Activated CD8-positive, alpha-beta memory T cell treated with anti-CD3 and anti-CD28 coated beads, Interleukin-2, amount 50 U/mL, for 1 hour (primary cell): Measurements from ENCODE around the gene MRPL36.
"Not testable (repeated sequence)": the region's sequence is repeated elsewhere in the genome, so short reads cannot be mapped to it uniquely, and the experiment has no call there.

ENCODE experiments used
- DNase-seq: peaks from one replicate; pipeline ENCODE4 v3.0.0-alpha.2; 2020; ENCODE audit errors: extremely low read depth

Gene MRPL36

GRCh38 chr5:1815071-1815786 is 15.6 kb upstream of the MRPL36 start:
- DNase-seq: no peak

- no peak for DNase-seq
Measured at GRCh38 chr5:1814183-1815020, 14.8 kb upstream of the MRPL36 start.

GRCh38 chr5:1810581-1811101 is 11.0 kb upstream of the MRPL36 start:
- DNase-seq: no peak

DNA sequence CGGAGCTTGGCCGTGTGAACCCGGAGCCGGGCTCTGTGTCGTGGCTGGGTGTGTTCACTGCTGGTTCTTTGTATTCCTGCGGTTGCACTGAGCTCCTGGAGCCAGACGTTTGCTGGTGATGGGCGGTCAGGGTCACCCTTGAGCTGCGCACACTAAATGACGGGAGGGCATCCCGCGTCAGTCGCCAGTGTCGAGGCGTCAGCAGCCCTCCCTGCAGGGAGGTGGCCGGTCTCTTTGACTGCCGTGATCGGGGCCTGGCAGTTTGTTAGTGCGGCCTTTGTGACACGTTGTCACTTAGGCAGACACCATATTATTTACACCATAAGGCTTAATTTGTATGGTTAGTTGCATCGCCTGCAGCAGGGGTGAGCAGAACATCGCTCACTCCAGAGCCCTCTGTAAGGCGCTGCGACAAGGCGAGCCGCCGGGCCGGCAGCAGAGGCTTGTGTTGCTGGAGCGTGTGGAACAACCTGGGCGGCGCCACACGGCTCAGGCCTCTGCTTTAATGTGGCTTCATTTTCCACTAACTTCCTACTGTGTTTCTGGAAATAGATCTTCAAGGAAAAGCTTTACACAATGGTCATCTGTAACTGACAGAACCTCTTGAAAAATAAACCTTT is 9.9 kb upstream of the MRPL36 start:
- DNase-seq: no peak

GRCh38 chr5:1808439-1808838 is 8.8 kb upstream of the MRPL36 start:
- no peak for DNase-seq

- no peak for DNase-seq
Measured at GRCh38 chr5:1807451-1808185, 8.0 kb upstream of the MRPL36 start.

DNA sequence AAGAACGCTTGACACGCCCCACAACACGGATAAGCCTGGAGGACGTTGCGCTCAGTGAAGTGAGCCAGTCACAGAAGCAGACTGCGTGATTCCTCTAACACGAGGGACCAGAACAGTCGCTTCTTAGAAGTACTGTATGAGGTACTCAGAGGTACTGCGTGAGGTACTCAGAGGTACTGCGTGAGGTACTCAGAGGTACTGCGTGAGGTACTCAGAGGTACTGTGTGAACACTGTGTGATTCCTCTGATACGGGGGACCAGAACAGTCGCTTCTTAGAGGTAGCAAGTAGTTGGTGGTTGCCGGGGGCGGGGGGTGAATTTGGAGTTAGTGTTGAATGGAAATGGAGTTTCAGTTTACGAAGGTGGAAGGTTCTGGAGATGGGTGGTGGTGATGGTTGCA is 7.3 kb upstream of the MRPL36 start:
- no peak for DNase-seq

GRCh38 chr5:1806199-1806598 is 6.6 kb upstream of the MRPL36 start:
- DNase-seq: no peak

GRCh38 chr5:1805736-1806135 is 6.1 kb upstream of the MRPL36 start:
- DNase-seq: no peak

DNA sequence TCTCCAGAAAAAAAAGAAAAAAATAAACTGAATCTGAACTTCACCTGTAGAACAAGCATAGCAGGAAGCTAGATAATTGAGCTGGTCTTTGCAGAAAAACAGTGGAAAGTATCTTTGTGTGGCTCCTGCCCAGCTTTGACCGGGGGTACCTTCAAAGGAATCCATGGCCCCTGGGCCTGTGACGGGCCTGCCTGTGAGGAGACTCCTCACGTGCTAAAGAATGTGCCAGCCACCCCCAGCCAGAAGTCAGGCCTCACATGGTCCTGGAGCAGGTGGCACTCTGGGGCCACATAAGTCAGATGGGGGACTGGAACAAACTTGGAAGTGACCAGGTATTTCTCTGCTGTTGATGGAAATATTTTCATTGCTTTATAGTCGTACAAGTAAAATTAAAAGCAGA is 5.7 kb upstream of the MRPL36 start:
- DNase-seq: no peak

DNA sequence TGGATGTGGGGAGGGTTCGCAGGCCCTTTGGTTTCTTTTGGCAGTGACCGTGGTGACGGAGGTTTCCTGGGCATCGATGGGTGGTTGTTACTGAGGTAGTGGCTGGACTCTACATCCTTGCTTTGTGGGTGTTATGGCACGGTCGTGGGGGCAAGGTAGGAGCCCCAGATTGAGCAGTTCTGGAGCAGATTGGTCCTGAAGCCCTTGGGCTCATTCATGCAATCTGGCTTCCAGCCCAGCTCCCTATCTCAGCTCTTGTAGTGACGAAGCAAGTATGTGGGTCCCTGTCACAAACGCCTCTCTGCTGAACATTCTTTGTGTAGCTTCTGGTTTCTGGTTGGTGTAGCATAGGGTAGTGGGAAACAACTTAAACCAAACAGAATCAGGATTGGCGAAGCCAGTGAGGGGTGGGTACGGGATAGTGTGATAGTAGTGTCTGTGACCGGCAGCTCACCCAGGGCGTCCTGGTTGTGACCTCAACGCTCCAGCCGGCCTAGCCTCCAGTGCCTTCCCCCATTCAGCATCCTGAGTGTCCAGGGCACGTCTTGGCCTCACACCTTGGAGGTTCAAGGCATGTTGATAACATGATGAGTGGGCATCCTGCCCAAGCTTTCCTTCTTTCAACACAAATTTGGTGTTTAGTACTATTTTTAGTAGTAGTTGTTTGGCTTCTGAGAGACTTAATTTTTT is 4.5 kb upstream of the MRPL36 start:
- DNase-seq: no peak

DNA sequence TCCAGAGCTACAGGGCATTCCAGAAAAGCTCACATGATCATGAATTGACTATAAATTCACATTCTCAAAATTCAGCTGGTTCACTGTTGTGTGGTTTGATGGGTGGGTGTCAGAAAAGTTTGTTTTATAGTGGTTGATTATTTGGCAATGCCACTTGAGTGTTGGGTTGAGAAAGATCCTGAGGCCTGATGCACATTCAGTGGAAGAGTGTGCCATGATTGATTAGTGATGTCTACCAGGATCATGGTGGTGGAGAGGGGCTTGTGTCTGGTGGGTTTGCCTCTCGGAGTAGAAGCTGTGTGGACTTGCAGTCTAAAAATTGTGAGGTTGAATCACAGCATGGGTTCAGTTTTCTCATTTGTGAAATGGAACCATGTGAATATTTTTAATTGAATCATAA is 3.6 kb upstream of the MRPL36 start:
- DNase-seq: no peak

DNA sequence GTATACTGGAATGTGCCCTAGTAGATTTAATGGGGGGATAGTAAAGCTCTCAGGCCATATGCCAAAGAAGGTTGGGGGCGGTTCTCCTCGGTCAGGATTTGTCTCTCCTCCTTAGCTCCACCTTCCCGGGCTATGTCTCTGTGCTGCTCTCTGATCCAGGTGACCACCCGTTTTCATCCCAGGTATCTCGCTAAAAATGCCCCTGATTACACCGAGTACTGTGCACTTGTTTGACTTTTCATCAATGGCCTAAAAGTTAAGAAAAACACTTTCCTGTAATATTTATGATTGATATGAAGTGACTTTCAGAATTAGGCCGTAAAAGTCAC is 2.3 kb upstream of the MRPL36 start:
- no peak for DNase-seq

- DNase-seq: no peak
Measured at GRCh38 chr5:1801222-1801966, 1.8 kb upstream of the MRPL36 start, which contains the start of gene NDUFS6. TSS of gene NDUFS6 (plus strand) at chr5:1801407. CDS start at chr5:1801418, 11 bp downstream.

- DNase-seq: no peak
Measured at GRCh38 chr5:1800472-1801221, 1.0 kb upstream of the MRPL36 start.

DNA sequence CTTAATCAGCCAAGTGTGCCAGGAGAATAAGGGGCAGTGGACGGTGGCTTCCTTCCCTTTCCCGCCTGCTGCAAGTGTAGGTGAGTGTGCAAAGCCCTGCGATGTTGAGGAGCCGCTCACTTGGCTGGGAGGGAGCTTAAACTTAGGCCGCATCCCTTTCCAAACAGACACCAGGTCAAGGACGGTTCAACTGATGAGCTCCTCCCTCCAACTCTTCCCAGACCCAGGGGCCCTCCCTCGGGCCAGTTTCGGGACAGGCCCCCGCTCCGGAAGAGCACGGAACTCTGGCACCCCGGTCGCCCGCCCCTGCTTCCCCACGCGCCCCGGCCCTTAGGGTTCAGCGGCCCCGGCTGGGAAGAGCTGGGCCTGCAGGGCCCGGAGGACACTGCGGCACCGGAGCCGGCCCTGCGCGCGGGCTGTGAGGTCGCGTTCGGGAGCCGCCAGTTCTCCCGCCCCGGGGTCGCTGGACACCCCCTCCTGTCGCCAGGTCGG is 481 bp downstream of the MRPL36 start:
- DNase-seq: no peak

DNA sequence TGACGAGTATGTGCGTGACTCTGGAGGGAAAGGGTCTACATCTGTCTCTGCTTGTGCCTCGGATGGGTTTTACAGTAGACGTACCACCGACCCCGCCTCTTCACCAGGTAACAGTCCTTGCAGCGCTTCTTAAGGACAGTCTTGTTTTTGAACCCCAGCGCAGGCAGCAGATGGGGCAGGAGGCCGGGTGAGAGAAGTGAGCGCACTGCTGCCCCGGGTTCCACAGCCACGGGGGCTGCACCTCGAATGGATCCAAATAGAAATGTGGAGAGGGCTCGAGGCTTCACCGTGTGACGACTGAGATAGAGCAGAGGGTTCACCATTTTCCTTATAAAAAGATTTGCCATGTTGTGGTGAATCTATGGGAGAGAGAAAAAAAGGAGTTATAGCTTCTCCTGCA is 1.0 kb downstream of the MRPL36 start:
- not testable (repeated sequence) for DNase-seq

GRCh38 chr5:1797855-1798254 is 1.8 kb downstream of the MRPL36 start:
- no peak for DNase-seq

GRCh38 chr5:1797103-1797800 is 2.4 kb downstream of the MRPL36 start:
- no peak for DNase-seq
